K562 (cell line): ENCODE results near the gene HYAL1. TPM values are rescaled to one million over a fixed set of nuclear protein-coding genes. Genes with fewer than 3 reads are reported as not detected.

Experiments
- CHD2 ChIP-seq: IDR thresholded peaks from 2 replicates; pipeline ENCODE4 v1.6.1; 2011; ENCODE audit warnings: low read depth, low read length
- GTF3C2 ChIP-seq: IDR thresholded peaks from 3 replicates; pipeline ENCODE4 v1.6.1; 2011; ENCODE audit warnings: borderline replicate concordance, mild to moderate bottlenecking, moderate library complexity; ENCODE audit not compliant: insufficient read length; ENCODE audit errors: extremely low read depth
- MAZ ChIP-seq, 2 experiments: fragments of 450-650 bp in 1 of 2; sonication (generic) in 1 of 2; formaldehyde crosslinking; IDR thresholded peaks in 1 of 2; conservative IDR thresholded peaks in 1 of 2; 2 replicates each; pipeline versions ENCODE4 v1.4.0 to v1.5.0; 2020; ENCODE audit warnings: mild to moderate bottlenecking in 1 of 2, missing genetic modification reagents in 1 of 2
- MCM5 ChIP-seq: fragments of 450-650 bp; IDR thresholded peaks from 2 replicates; pipeline ENCODE4 v1.6.1; 2016; ENCODE audit warnings: low read depth
- MITF ChIP-seq: IDR thresholded peaks from 2 replicates; pipeline ENCODE4 v1.6.1; 2014; ENCODE audit warnings: antibody characterized with exemption
- MTF1 ChIP-seq: fragments of 250-450 bp; sonication (Bioruptor Pico); IDR thresholded peaks from 2 replicates; pipeline ENCODE4 v1.9.0; 2021; ENCODE audit warnings: moderate library complexity, mild to moderate bottlenecking, inconsistent platforms, borderline replicate concordance
- NFIX ChIP-seq: fragments of 250-450 bp; sonication (Bioruptor Pico); IDR thresholded peaks from 2 replicates; pipeline ENCODE4 v1.4.0; 2020; ENCODE audit warnings: low read depth, mild to moderate bottlenecking, moderate library complexity
- SMARCE1 ChIP-seq: fragments of 450-650 bp; IDR thresholded peaks from 2 replicates; pipeline ENCODE4 v1.7.1; 2016; ENCODE audit warnings: mild to moderate bottlenecking
- TCF15 ChIP-seq: fragments of 250-450 bp; sonication (Bioruptor Pico); IDR thresholded peaks from 2 replicates; pipeline ENCODE4 v1.8.0; 2022; ENCODE audit warnings: moderate library complexity, mild to moderate bottlenecking, inconsistent platforms
- TRIM25 ChIP-seq: fragments of 450-650 bp; IDR thresholded peaks from 2 replicates; pipeline ENCODE4 v1.7.0; 2016; ENCODE audit warnings: borderline replicate concordance
- ZBTB2 ChIP-seq: fragments of 450-650 bp; IDR thresholded peaks from 2 replicates; pipeline ENCODE4 v1.6.1; 2016; ENCODE audit warnings: antibody characterized with exemption
- ZBTB9 ChIP-seq: fragments of 450-650 bp; formaldehyde crosslinking; IDR thresholded peaks from 2 replicates; pipeline ENCODE4 v1.4.0; 2020; ENCODE audit warnings: mild to moderate bottlenecking, moderate library complexity
- ZNF224 ChIP-seq: sonication (generic); formaldehyde crosslinking; IDR thresholded peaks from 2 replicates; pipeline ENCODE4 v1.8.0; 2022; ENCODE audit warnings: mild to moderate bottlenecking, missing genetic modification reagents
- ZNF24 ChIP-seq: fragments of 450-650 bp; IDR thresholded peaks from 2 replicates; pipeline ENCODE4 v1.6.1; 2016
- ZNF639 ChIP-seq, 2 experiments: fragments of 200-800 bp in 1 of 2; sonication (Bioruptor generic) in 1 of 2; sonication (generic) in 1 of 2; formaldehyde crosslinking in 1 of 2; IDR thresholded peaks in 1 of 2; conservative IDR thresholded peaks in 1 of 2; 2 replicates each; pipeline versions ENCODE4 v1.5.0 to v1.6.1; 2016 to 2020; ENCODE audit warnings: missing compliant biosample characterization in 1 of 2, missing genetic modification characterization in 1 of 2, missing genetic modification reagents in 1 of 2
- polyA plus RNA-seq, 8 experiments: library from polyadenylated mRNA; depleted of rRNA in 4 of 8; stranded (reverse) in 5 of 8; unstranded in 3 of 8; fragments of >200 nt; fragmentation: Nextera tagmentation in 2 of 8; fragmentation: Illumina TruSeq in 1 of 8; extraction: Ambion mirVana in 2 of 8; extraction: Trizol in 1 of 8; gene quantifications; 2 replicates each; pipeline versions ENCODE4 v1.2.1 to v1.2.3, GENCODE V29; 2011 to 2014; ENCODE audit warnings: inconsistent platforms in 1 of 8, missing spikeins in 1 of 8
- total RNA-seq, 7 experiments: library from RNA; depleted of rRNA in 6 of 7; stranded (reverse); fragments of >200 nt in 6 of 7; fragmentation: Illumina TruSeq in 2 of 7; extraction: Trizol in 2 of 7; gene quantifications; 2 replicates each; pipeline versions ENCODE4 v1.2.1 to v1.2.3, GENCODE V29; 2011 to 2021; ENCODE audit warnings: low replicate concordance in 1 of 7

HYAL1 gene
- total and polyA plus RNA-seq, 9 of the 15 experiments (the other 6 are each of a cell fraction or from before 2014, with no cell fraction given): 1.4 to 8.5 (median 4.7) TPM

- no peak for TF ChIP-seq GTF3C2
- TF ChIP-seq NFIX (CRISPR knock-in tag): no peak
- peak; percentile 25; the same call in 1 of the 2 replicates for TF ChIP-seq SMARCE1
- no peak for TF ChIP-seq TRIM25
- TF ChIP-seq ZNF224 (CRISPR knock-in tag): no peak
- TF ChIP-seq MITF: no peak
- peak; percentile 62 for TF ChIP-seq ZBTB9 (CRISPR knock-in tag)
- no peak for TF ChIP-seq MCM5
- TF ChIP-seq MAZ (CRISPR knock-in tag; conservative IDR thresholded peaks at IDR 0.05 in 1 of 2, IDR thresholded peaks at IDR 0.05 in 1 of 2): peak in 1 of 2 experiments; percentile 46; a peak in 3 of 4 replicates
- TF ChIP-seq ZNF639 (CRISPR knock-in tag; conservative IDR thresholded peaks at IDR 0.05 in 1 of 2, IDR thresholded peaks at IDR 0.05 in 1 of 2): no peak; a peak in 1 of 4 replicates
- TF ChIP-seq ZBTB2: peak; percentile 59; the same call in 1 of the 2 replicates
- no peak for TF ChIP-seq CHD2
- peak; percentile 58; the same call in 1 of the 2 replicates for TF ChIP-seq ZNF24
- TF ChIP-seq TCF15: no peak
- no peak for TF ChIP-seq MTF1 (CRISPR knock-in tag)
Observed at GRCh38 chr3:50298836-50299637, 4.3 kb downstream of the HYAL1 start, which contains the start of the genes HYAL3 and NAA80 (continued).
